Tracheal epithelial cell (primary cell): Measurements from ENCODE around the gene PRICKLE3. TPM values are rescaled to one million over a fixed set of nuclear protein-coding genes. Genes with fewer than 3 reads are reported as not detected.

Source experiments
- total RNA-seq: library from RNA; depleted of rRNA; stranded (reverse); fragments of >200 nt; gene quantifications from 2 replicates; pipeline ENCODE4 v1.2.1, GENCODE V29; 2014

PRICKLE3 gene
- total RNA-seq, result 16.4 and 28.1 TPM in 2 replicates

GRCh38 chrX:49186125-49187027, at the start of gene PRICKLE3:
Gene PRICKLE3, minus strand, starts transcription at chrX:49186373. Its CDS starts 76 bp downstream, at chrX:49186297.

GRCh38 chrX:49233176-49233575, 47.0 kb upstream of the PRICKLE3 start, which contains the start of gene CACNA1F:
Gene CACNA1F, minus strand, starts transcription at chrX:49233340. Its CDS starts 31 bp downstream, at chrX:49233309.

GRCh38 chrX:49199906-49200771, 14.0 kb upstream of the PRICKLE3 start, which contains the start of gene SYP:
Gene SYP, minus strand, starts transcription at chrX:49200193. Its CDS starts 7 bp downstream, at chrX:49200186.

GRCh38 chrX:49171752-49172279, 14.4 kb downstream of the PRICKLE3 start, which contains the start of gene PLP2:
Gene PLP2, plus strand, starts transcription at chrX:49171898. Its CDS starts 103 bp downstream, at chrX:49172001.

GRCh38 chrX:49162620-49163019, 23.6 kb downstream of the PRICKLE3 start, which contains the start of gene MAGIX:
Gene MAGIX, plus strand, starts transcription at chrX:49162758. Its CDS starts 132 bp downstream, at chrX:49162890.

Other genes with a start within 250 kb of the PRICKLE3 start
- 21.9 and 22.6 TPM in 2 replicates for gene OTUD5, start 228.8 kb downstream of the PRICKLE3 start, total RNA-seq
- 0.43 and 0.48 TPM in 2 replicates for gene KCND1, start 214.5 kb downstream of the PRICKLE3 start, total RNA-seq
- 12.4 and 23.4 TPM in 2 replicates for gene GRIPAP1, start 184.1 kb downstream of the PRICKLE3 start, total RNA-seq
- gene TFE3, start 143.0 kb downstream of the PRICKLE3 start, total RNA-seq, result 11.1 and 28.4 TPM in 2 replicates
- gene CCDC120, start 127.4 kb downstream of the PRICKLE3 start, total RNA-seq, result 1.2 and 1.3 TPM in 2 replicates
- gene PRAF2, start 112.4 kb downstream of the PRICKLE3 start, total RNA-seq, result 4.6 and 4.9 TPM in 2 replicates
- gene WDR45, start 106.5 kb downstream of the PRICKLE3 start, total RNA-seq, result 33.0 and 37.4 TPM in 2 replicates
- 17.1 and 22.2 TPM in 2 replicates for gene GPKOW, start 62.6 kb downstream of the PRICKLE3 start, total RNA-seq
- 3.0 and 4.1 TPM in 2 replicates for gene MAGIX, start 23.6 kb downstream of the PRICKLE3 start, total RNA-seq
- gene PLP2, start 14.5 kb downstream of the PRICKLE3 start, total RNA-seq, result 14.7 and 24.3 TPM in 2 replicates
- gene SYP, start 13.8 kb upstream of the PRICKLE3 start, total RNA-seq, result not detected in 2 replicates
- 0.21 TPM in 1 of 2 replicates, not detected in the other for gene CACNA1F, start 47.0 kb upstream of the PRICKLE3 start, total RNA-seq
- 12.4 and 16.1 TPM in 2 replicates for gene CCDC22, start 49.1 kb upstream of the PRICKLE3 start, total RNA-seq
- gene FOXP3, start 78.3 kb upstream of the PRICKLE3 start, total RNA-seq, result under 0.01 TPM in 1 of 2 replicates, not detected in the other
- 3.2 and 5.5 TPM in 2 replicates for gene PPP1R3F, start 83.4 kb upstream of the PRICKLE3 start, total RNA-seq
- not detected in 2 replicates for gene GAGE10, start 117.3 kb upstream of the PRICKLE3 start, total RNA-seq
- not detected in 2 replicates for gene GAGE12J, start 135.7 kb upstream of the PRICKLE3 start, total RNA-seq
- gene GAGE13, start 145.2 kb upstream of the PRICKLE3 start, total RNA-seq, result not detected in 2 replicates